Measurements from ENCODE around the gene NKX6-1.

DNA sequence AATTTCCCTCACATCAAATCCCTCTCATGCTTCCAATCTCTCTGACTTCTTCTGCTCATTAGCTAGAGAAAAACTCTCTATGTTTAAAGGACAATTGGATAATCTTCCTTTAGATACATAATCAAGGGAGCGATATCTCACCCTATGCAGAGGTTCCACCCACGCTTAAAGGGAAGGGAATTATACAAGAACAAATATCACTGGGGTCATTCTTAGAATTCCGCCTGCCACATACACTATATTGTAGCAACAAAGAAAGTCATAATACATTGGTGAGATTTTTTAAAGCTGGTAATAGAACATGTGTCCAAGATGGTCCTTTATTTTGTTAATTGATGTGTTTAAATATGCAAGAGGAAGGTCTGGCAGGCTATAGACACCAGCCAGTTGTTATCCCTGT, 31.5 kb downstream of the NKX6-1 start:
- TF ChIP-seq, protein P1, sequence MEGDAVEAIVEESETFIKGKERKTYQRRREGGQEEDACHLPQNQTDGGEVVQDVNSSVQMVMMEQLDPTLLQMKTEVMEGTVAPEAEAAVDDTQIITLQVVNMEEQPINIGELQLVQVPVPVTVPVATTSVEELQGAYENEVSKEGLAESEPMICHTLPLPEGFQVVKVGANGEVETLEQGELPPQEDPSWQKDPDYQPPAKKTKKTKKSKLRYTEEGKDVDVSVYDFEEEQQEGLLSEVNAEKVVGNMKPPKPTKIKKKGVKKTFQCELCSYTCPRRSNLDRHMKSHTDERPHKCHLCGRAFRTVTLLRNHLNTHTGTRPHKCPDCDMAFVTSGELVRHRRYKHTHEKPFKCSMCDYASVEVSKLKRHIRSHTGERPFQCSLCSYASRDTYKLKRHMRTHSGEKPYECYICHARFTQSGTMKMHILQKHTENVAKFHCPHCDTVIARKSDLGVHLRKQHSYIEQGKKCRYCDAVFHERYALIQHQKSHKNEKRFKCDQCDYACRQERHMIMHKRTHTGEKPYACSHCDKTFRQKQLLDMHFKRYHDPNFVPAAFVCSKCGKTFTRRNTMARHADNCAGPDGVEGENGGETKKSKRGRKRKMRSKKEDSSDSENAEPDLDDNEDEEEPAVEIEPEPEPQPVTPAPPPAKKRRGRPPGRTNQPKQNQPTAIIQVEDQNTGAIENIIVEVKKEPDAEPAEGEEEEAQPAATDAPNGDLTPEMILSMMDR (conservative IDR thresholded peaks at IDR 0.05; ENCODE audit: low read length), result no peak
- TF ChIP-seq EZH2phosphoT487 (IDR thresholded peaks at IDR 0.05; ENCODE audit: borderline replicate concordance, low read depth, low read length), result no peak

Measured in OCI-LY7 (cell line).